CD14-positive monocyte (primary cell): ENCODE data around the gene ERBB4. TPM values are rescaled to one million over a fixed set of nuclear protein-coding genes. Genes with fewer than 3 reads are reported as not detected.

Experiments
- DNase-seq, 3 donors: peaks; one replicate each; pipeline ENCODE4 v3.0.0-alpha.2; 2011 to 2022
- H2AFZ ChIP-seq: 2 replicates; pipeline ENCODE4 v1.6.0; 2012; ENCODE audit warnings: mild to moderate bottlenecking, low read depth, low read length, inconsistent platforms; ENCODE audit not compliant: insufficient read depth, poor library complexity, severe bottlenecking
- H3K27ac ChIP-seq, 2 donors: 1 replicate in 1 of 2; 2 replicates in 1 of 2; pipeline ENCODE4 v1.5.1; 2012 to 2013; ENCODE audit warnings: low read length in 2 of 2, control low read depth in 1 of 2, inconsistent platforms in 1 of 2, low read depth in 1 of 2, mild to moderate bottlenecking in 1 of 2
- H3K27me3 ChIP-seq, 2 donors: one replicate each; pipeline versions ENCODE4 v1.6.0 to v1.6.1; 2011 to 2013; ENCODE audit warnings: low read length in 2 of 2; ENCODE audit not compliant: control insufficient read depth in 2 of 2, insufficient read depth in 2 of 2
- H3K36me3 ChIP-seq, 2 donors: replicated peaks in 1 of 2; 1 replicate in 1 of 2; 2 replicates in 1 of 2; pipeline versions ENCODE4 v1.5.1 to v1.6.1; 2012 to 2013; ENCODE audit warnings: low read length in 2 of 2, control low read depth in 1 of 2, inconsistent platforms in 1 of 2, mild to moderate bottlenecking in 1 of 2; ENCODE audit not compliant: insufficient read depth in 2 of 2, control insufficient read depth in 1 of 2
- H3K4me1 ChIP-seq, 2 donors: 1 replicate in 1 of 2; 2 replicates in 1 of 2; pipeline versions ENCODE4 v1.5.1 to v1.6.1; 2012 to 2013; ENCODE audit warnings: low read length in 2 of 2, control low read depth in 1 of 2, inconsistent platforms in 1 of 2, mild to moderate bottlenecking in 1 of 2, moderate library complexity in 1 of 2; ENCODE audit not compliant: insufficient read depth in 2 of 2, control insufficient read depth in 1 of 2
- H3K4me2 ChIP-seq: replicated peaks from 2 replicates; pipeline ENCODE3; 2012; ENCODE audit warnings: low read length, moderate library complexity, mild to moderate bottlenecking; ENCODE audit not compliant: poor library complexity, severe bottlenecking; ENCODE audit errors: extremely low read depth
- H3K4me3 ChIP-seq, 3 experiments: fragments of 200-600 bp in 1 of 3; sonication (generic) in 1 of 3; replicated peaks in 1 of 3; 1 replicate in 2 of 3; 2 replicates in 1 of 3; pipeline ENCODE4 v1.5.1; 2011 to 2013; ENCODE audit warnings: low read length in 3 of 3, mild to moderate bottlenecking in 3 of 3, control low read depth in 2 of 3, low read depth in 2 of 3, inconsistent platforms in 1 of 3, moderate library complexity in 1 of 3
- H3K79me2 ChIP-seq: 2 replicates; pipeline ENCODE4 v1.6.0; 2012; ENCODE audit warnings: mild to moderate bottlenecking, control low read depth, inconsistent platforms, low read length, moderate library complexity; ENCODE audit not compliant: insufficient read depth
- H3K9ac ChIP-seq: 2 replicates; pipeline ENCODE4 v1.6.0; 2017; ENCODE audit warnings: low read length, mild to moderate bottlenecking; ENCODE audit not compliant: insufficient read depth, poor library complexity, severe bottlenecking
- H3K9me3 ChIP-seq, 2 donors: replicated peaks in 1 of 2; 1 replicate in 1 of 2; 2 replicates in 1 of 2; pipeline versions ENCODE4 v1.5.1 to v1.6.1; 2012 to 2013; ENCODE audit warnings: low read length in 2 of 2, control low read depth in 1 of 2; ENCODE audit not compliant: control insufficient read depth in 1 of 2, insufficient read depth in 1 of 2
- H4K20me1 ChIP-seq: 2 replicates; pipeline ENCODE4 v1.6.0; 2012; ENCODE audit warnings: mild to moderate bottlenecking, low read length, control low read depth, moderate library complexity; ENCODE audit not compliant: insufficient read depth
- H3K27ac Mint-ChIP-seq, 7 donors: one replicate each; pipeline ENCODE4 v1.8.0; 2020; ENCODE audit warnings: mild to moderate bottlenecking in 7 of 7, mixed read lengths in 7 of 7, moderate library complexity in 6 of 7, inconsistent platforms in 2 of 7
- H3K27me3 Mint-ChIP-seq, 3 donors: one replicate each; pipeline ENCODE4 v1.8.0; 2021 to 2022; ENCODE audit warnings: low read depth in 3 of 3, mild to moderate bottlenecking in 3 of 3, mixed read lengths in 3 of 3, moderate library complexity in 3 of 3, inconsistent platforms in 1 of 3
- H3K36me3 Mint-ChIP-seq, 2 donors: one replicate each; pipeline ENCODE4 v1.8.0; 2020; ENCODE audit warnings: mixed read lengths in 2 of 2, inconsistent platforms in 1 of 2, mild to moderate bottlenecking in 1 of 2
- H3K4me1 Mint-ChIP-seq: one replicate; pipeline ENCODE4 v1.8.0; 2020; ENCODE audit warnings: mild to moderate bottlenecking, mixed read lengths
- H3K4me3 Mint-ChIP-seq, 2 donors: one replicate each; pipeline ENCODE4 v1.8.0; 2020; ENCODE audit warnings: mild to moderate bottlenecking in 2 of 2, mixed read lengths in 2 of 2, moderate library complexity in 1 of 2
- H3K9me3 Mint-ChIP-seq, 7 donors: one replicate each; pipeline ENCODE4 v1.8.0; 2020 to 2022; ENCODE audit warnings: mixed read lengths in 7 of 7, mild to moderate bottlenecking in 6 of 7, moderate library complexity in 6 of 7, inconsistent platforms in 2 of 7
- CTCF ChIP-seq: fragments of 200-600 bp; IDR thresholded peaks from one replicate; pipeline ENCODE4 v1.8.0; 2022; ENCODE audit warnings: antibody characterized with exemption, mild to moderate bottlenecking
- WGBS: methylation state at CpG from one replicate; pipeline ENCODE4 v1.1.5; 2013; ENCODE audit warnings: missing lambda C conversion rate; ENCODE audit not compliant: insufficient coverage; 5-methylcytosine and 5-hydroxymethylcytosine counted together
- intact Hi-C, 2 donors: fragments of 100-400 bp; cut with micrococcal nuclease; formaldehyde crosslinking; loops; one replicate each; pipeline versions ENCODE4 v1.15.0 to v1.15.1; 2023
- polyA plus RNA-seq, 3 donors: library from polyadenylated mRNA; depleted of rRNA in 1 of 3; unstranded in 2 of 3; stranded (reverse) in 1 of 3; fragments of 300-500 nt in 2 of 3; fragments of >200 nt in 1 of 3; fragmentation: Illumina TruSeq in 2 of 3; gene quantifications; 1 replicate in 2 of 3; 2 replicates in 1 of 3; pipeline ENCODE4 v1.2.3, GENCODE V29; 2012 to 2021

Gene ERBB4
- polyA plus RNA-seq, 3 donors = not detected

DNA sequence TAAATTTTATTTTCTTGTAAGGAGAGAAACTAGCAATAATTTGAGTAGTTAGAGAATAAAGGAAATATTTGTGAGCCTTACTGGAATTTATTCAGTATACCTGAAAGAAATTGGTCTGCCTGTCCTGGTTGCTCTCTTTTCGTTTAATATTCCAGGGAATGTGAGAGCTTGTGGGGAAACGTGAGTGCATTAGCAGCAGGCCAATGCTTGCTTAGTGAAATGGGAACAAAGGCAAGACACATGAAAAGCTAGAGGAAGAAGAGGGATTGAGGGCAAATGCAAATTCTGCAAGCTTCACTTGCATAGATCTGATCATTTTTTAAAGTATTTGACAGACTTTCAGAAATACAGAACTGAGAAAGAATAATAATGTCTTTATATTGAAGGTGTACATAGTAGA lies 111.0 kb downstream of the ERBB4 start:
- H3K27ac Mint-ChIP-seq = no peak overlapping the region
- no peak overlapping the region for H3K4me3 ChIP-seq
- no peaks in the 10 kb centered on the region for H3K36me3 ChIP-seq
- no peaks in the 10 kb centered on the region for H3K9me3 ChIP-seq
- TF ChIP-seq CTCF = no peak
- H3K27me3 Mint-ChIP-seq = no peaks in the 10 kb centered on the region
- H3K79me2 ChIP-seq = no peaks in the 10 kb centered on the region
- H3K27me3 ChIP-seq = no peaks in the 10 kb centered on the region
- 65% methylated on average over 2 of the region's 2 CpGs for WGBS
- H3K9me3 Mint-ChIP-seq = peaks cover 0 to 2% (median 0%) of the 10 kb centered on the region in 7 donors
- intact Hi-C loops = no loop called here
- DNase-seq = no peak
- H3K4me3 Mint-ChIP-seq = no peak overlapping the region
- no peak overlapping the region for H2AFZ ChIP-seq
- no peak overlapping the region for H3K27ac ChIP-seq
- no peaks in the 10 kb centered on the region for H3K36me3 Mint-ChIP-seq
- no peaks in the 10 kb centered on the region for H3K4me1 Mint-ChIP-seq
- H3K4me2 ChIP-seq = no peak overlapping the region
- H3K9ac ChIP-seq = no peak overlapping the region
- no peaks in the 10 kb centered on the region for H4K20me1 ChIP-seq
- H3K4me1 ChIP-seq = no peaks in the 10 kb centered on the region

GRCh38 chr2:212426637-212427412 lies 111.8 kb downstream of the ERBB4 start:
- Histone ChIP-seq H3K27ac (no peak overlapping the region), H3K36me3 (no peaks in the 10 kb centered on the region), H3K4me1 (no peaks in the 10 kb centered on the region), H3K27me3 (no peaks in the 10 kb centered on the region), H4K20me1 (no peaks in the 10 kb centered on the region), H3K79me2 (no peaks in the 10 kb centered on the region), H2AFZ (no peak overlapping the region), H3K9me3 (no peaks in the 10 kb centered on the region), H3K4me3 (no peak overlapping the region), H3K4me2 (no peak overlapping the region), H3K9ac (no peak overlapping the region)
- TF ChIP-seq CTCF = no peak
- H3K9me3 Mint-ChIP-seq = peaks cover 0 to 2% (median 0%) of the 10 kb centered on the region in 7 donors
- WGBS = no CpG with 5 or more reads among the region's 5 CpGs
- H3K36me3 Mint-ChIP-seq = no peaks in the 10 kb centered on the region
- intact Hi-C loops = no loop called here
- H3K4me1 Mint-ChIP-seq = no peaks in the 10 kb centered on the region
- no peaks in the 10 kb centered on the region for H3K27me3 Mint-ChIP-seq
- no peak overlapping the region for H3K4me3 Mint-ChIP-seq
- no peak for DNase-seq
- H3K27ac Mint-ChIP-seq = no peak overlapping the region
